Measurements from ENCODE around the gene DPP10. TPM values are rescaled to one million over a fixed set of nuclear protein-coding genes. Genes with fewer than 3 reads are reported as not detected.
A peak's percentile ranks its signal among the peaks of the same experiment; 100 is the strongest.

The DPP10 gene
- polyA plus RNA-seq, 1 donor = 0.15 TPM

DNA sequence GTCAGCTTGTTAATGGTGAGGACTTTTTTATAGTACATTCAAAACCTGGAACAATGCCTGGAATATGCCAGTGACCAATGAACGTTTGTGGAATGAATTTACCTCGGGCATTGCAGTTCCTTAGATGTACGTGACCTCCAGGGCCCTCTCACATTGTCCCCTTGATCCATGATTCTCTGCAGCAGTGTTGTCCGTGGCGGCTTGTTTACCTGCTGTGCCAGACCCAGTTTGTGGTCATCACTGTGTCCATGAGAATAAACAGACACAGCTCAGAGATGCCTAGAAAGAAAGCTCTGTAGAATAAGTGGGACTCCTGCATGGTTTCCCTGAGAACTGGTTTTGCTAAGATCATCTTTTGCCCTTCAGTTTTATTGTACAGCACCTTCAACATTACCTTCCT, 1132.2 kb downstream of the DPP10 start:
- no peak for DNase-seq

DNA sequence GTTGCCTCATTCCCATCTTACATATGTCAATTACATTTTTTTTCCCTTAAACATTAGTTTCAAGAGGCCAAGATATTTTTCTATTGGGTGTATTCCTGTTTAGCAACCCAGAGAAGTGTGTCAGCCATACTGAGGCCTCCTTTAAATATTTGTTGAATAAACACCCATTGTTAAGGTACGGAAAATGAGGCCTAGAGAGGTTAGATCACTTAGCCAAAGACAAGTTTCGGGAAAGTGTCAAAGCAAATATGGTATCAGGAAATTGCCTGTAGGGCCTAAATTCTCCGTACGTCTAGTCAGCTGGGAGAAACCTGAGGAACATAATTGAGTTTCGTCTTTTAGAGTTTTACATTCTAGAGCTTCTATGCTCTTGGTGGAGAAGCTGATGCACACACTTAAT, 1138.3 kb downstream of the DPP10 start:
- DNase-seq = no peak

DNA sequence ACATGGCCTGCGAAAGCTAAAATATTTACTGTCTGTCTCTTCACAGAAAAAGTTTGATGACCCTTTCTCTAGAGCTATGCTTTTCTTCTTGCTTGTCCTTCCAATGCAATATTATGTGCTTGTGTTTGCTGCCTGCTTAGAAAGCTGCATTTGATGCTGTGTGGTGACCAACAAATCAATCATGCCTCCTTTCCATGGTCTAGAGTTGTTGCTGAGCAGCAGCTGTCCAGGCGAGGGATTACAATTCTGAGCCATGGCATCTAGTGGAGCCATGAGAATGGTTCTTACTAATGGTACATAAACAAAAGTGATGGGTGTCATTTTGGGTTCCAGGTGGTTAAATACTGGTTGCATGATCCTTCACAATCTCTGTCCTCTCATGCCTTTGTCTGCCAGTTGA, 1142.1 kb downstream of the DPP10 start:
- DNase-seq = no peak

DNA sequence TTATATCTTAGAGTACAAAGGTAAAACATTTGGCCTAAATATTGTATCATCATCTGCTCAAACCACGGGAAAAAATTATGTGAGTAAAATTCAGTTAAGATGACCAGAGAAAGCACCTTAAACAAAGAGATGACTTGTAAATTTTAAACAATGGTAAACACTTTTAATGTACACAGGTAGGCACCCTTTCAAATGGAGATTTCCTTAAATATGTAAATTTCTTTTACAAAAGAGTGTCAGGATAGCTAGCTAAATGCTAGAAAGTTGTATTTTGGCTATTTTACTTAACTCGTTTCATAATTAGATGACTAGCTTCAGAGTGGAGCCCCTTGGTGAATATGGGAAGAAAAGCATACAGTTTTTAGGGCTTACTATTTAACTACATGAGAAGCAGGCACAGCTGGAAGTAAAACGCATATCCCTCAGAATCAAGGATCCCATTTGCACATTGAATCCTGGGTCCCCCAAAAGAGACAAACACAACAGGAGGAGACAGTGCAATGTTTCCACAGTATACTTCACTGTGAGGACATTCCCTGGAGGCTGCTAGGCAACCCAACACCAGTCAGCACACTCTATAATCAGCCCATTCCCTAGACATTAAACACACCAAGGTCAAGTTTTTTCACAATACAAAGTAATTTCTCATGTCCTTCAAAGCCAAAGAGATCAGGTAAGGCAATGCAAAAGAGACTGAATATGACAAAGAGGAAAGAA, 1154.4 kb downstream of the DPP10 start:
- DNase-seq = no peak

DNA sequence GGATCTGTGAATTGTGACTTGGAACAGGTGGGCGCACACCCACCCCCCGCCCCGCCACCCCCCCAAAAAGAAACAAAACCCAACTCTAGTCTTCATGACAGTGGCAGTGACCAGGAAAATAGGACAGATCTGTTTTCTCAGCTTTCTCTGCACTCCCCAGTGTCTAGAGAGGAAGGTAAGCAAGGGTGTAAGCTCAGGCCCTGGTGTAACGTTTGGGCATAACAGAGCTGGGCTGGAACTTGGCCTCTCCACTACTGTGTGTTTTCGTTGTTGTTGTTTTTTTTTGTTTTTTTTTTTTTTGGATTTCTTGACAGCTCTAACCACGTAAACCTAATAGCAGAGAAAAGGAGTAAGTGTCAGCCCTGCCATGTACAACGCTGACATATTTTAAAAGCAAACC, 1160.8 kb downstream of the DPP10 start:
- DNase-seq = no peak

DNA sequence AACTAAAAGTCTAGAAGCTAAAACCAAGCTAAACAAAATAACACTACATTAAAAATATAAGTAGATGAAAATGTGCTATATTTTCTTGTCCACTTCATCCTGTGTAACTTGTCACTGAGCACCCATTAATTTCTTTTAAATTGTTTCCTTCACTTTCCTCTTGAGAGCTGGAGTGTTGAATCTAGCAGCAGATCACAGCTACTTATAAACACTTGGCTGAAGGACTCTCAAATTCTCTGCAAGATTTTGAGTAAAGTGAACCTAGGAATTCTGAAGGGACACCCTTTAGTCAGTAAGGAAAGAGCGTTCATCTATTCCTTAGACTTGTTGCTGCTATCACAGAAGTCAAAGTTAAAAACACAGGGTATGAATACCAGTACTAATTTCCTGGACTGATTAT, 1163.9 kb downstream of the DPP10 start:
- DNase-seq = no peak

DNA sequence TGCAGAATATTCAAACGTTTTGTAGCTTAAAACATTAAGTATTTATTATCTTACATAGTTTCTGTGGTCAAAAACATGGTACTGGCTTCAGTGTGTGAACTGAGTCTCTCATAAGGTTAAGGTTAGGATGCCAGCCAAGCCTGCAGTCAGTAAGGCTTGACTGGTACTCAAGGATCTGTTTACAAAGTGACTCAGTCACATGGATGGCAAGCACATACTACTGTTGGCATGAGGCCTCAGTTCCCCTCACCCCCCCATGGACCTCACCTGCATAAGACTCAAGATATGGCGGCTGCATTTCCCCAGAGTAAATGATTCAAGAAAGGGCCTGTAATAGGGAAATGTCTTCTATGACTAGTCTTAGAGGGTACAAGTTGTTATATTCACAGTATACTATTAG, 1167.5 kb downstream of the DPP10 start:
- DNase-seq = no peak

DNA sequence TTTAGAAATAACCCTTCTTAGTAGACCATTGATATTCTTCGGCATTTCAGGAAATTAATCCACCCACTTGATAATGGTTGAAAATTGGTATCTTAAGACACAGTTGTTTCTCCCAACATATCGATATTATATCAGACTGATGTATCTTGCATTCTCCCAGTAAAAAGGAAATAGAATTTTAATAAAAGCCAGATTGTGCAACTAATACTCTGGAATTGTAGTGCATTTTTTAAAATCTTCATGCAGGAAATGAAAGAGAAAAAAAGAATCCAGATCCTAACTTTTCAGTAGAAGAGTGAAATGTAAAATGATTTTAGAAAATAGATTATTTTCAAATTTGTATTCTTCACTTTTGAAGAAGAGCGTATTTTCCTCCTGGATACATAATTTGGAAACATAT, 1168.4 kb downstream of the DPP10 start:
- no peak for DNase-seq

DNA sequence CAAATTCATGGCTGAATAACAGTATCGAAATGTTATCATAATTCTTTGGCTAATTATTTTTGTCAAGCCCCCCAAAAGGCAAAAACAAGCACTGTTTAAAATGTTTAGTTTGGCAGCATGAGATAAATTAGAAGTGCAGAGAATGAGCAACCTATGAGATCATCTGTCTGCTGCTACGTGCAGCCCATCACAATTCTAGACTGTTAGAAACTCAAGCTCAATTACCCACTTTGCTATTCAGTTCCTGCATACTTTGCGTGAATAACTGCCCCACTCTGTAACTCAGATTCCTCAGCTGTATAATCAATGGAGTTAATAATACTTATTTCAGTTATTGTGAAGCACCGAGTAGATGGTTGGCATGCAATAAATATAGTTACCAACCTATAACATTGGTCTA, 1181.9 kb downstream of the DPP10 start:
- no peak for DNase-seq

DNA sequence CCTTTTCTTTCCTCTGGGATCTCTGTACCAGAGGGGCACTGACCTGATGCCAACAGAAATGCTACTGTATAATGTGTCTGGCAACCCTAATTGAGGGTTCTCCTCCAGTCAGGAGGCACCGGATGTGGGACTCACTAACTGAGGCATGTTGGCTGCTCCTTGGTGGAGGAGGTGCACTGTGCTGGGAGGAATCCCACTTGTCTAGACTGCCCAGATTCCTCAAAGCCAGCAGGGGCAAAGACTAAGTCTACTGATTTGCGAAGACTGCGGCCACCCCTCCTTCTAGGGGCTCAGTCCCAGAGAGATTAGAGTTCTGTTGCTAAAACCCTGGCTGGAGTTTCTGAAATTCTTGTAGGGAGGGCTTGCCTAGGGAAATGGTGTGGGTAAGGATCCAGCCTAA, 1192.1 kb downstream of the DPP10 start:
- DNase-seq = no peak

DNA sequence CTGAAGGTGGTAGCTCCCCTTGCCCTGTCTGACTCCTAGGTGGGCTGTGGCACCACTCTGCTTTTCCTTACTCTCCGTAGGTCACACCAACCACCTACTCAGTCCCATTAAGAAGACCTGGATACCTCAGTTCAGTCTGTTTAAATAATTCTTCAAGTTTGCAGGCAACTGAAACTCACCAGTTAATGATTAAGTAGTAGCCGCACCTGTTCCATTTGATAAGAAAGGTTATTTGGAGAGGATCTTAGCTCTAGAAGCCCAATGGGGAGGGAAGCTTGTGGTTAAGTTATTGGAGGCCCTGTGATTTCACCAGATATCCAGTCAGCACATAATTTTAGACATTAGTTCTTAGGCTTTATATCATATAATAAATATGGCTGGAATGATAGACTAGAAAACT, 1193.0 kb downstream of the DPP10 start:
- no peak for DNase-seq

DNA sequence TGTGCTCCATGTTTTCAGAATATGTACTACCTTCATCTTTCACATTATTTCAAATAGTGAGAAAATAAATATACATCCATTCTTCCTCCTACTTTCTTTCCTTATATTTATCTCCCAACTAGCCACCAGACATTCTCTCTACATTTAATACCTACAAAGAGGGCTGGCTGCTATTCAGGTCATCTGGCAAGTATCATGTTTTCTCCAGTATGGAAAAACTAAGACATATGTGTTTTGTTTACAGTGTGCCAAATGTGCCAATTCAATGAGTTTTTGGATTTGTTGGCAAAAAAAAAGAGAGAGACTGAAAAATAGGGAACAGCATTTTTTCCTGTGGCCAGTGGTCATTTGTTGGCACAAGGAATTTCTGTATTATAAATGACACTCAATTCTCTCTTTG, 1207.3 kb downstream of the DPP10 start:
- DNase-seq = no peak

DNA sequence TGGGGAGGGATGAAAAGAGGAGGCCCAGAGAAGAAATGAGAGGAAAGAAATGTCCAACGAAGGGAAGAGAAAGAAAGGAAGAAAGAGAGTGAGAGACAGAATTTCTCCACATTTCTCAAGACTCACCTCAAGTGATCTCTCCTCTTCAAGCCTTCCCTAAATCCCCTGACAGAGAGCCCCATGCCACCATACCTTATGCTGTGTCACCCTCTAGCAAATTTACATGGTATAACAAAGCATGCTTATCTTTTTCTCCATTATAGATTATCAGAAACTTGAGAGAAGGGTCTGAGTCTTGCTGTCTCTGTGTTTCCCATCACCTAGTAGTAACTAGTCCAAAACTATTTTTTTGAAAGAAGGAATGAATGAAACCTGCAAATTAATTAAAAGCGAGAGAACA, 1208.4 kb downstream of the DPP10 start:
- no peak for DNase-seq

DNA sequence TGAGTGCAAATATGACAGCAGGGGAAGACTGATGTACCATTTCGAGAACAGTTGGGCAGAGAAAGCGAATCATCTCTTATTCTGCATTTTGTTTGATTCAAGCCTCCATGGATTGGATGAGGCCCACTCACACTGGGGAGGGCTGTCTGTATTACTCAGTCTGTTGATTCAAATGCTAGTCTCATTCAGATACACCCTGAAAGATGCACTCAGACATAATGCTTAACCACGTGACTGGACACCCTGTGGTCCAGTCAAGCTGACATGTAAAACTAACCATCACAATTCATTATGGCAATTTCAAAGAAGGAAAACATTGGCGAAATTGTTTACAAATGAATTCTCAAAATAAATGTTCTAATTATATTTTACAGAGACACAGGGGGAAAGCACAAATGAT, 1210.2 kb downstream of the DPP10 start:
- DNase-seq = no peak

DNA sequence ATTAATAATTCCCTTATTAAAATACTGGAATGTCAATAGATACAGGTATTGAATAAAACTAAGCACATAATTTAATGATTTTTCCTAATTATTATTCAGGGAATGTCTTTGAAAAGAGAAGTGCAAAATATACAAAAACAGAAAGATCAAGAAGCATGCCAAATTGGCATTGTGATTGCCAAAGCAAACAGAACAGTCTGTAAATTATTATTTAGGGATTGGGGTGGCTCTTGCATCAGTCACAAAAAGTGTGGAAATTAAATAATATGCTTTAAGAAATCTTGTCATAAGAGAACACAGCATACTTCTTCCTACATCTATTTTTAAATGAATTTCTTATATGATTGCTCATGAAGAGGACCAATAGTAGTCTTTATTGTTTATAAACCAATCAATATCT, 1211.9 kb downstream of the DPP10 start:
- no peak for DNase-seq

DNA sequence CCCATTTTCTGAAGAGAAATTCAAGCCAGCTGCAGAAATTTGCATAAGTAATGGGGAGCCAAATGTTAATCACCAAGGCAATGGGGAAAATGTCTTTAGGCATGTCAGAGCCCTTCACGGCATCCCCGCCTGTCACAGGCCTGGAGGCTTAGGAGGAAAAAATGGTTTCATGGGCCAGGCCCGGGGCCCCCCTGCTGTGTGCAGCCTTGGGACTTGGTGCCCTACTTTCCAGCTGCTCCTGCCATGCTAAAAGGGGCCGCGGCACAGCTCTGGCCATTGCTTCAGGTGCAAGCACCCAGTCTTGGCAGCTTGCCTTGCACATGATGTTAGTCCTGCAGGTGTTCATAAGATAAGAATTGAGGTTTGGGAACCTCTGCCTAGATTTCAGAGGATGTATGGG, 1235.7 kb downstream of the DPP10 start:
- DNase-seq = no peak

DNA sequence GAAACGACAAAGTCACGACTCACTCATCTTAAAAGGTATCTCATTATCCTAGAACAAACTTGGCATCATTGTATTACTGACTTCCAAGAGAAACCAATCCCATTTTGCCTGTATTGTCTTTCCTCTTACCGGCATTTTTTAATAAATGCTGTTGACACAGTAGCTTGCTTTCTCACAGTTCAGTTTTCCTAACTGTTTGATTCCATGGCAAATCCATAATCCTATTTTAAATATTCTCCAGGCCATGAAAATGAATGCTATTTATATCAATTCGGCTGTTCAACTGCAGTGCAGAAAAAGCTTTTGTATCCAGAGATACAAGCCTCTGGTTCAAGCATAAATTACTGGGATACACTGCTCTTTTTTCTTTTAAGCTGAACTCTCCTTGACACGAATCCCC, 1241.9 kb downstream of the DPP10 start:
- peak; percentile 0 for DNase-seq

DNA sequence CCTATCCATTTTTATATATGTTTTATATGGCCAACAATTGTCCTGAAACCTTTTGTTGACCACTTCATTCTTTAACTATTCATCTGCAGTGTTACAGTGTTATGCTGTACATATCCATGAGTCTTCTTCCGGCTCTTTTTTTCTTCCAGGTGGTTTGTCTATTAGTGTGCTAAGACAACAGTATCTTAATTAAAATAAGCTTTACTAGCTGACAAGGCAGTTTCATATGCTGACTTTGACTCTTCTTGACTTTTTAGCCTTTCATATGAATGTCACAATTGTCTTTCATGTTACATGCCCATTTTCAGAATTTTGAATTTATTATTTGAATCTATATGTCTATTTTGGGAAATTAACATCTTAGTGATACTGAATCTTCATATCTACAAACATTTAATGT, 1249.0 kb downstream of the DPP10 start:
- no peak for DNase-seq

DNA sequence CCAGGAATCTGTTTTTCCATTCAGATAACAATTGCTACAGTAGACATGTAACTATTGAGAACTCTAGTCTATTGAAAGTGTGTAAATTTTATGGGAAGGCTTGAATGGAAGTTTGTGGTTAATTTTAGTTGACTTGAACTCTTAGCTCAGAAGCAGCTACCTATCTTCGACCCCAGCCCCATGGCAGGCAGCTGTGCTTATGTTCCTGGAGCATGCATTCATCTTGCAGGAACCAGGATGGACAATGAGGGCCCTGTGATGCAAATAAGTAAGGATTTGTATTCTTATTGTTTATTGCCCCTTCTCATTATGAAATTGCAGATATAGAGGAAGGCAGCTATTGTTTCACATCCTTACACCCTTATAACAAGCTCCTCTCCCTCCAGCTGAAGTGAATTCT, 1252.2 kb downstream of the DPP10 start:
- no peak for DNase-seq

DNA sequence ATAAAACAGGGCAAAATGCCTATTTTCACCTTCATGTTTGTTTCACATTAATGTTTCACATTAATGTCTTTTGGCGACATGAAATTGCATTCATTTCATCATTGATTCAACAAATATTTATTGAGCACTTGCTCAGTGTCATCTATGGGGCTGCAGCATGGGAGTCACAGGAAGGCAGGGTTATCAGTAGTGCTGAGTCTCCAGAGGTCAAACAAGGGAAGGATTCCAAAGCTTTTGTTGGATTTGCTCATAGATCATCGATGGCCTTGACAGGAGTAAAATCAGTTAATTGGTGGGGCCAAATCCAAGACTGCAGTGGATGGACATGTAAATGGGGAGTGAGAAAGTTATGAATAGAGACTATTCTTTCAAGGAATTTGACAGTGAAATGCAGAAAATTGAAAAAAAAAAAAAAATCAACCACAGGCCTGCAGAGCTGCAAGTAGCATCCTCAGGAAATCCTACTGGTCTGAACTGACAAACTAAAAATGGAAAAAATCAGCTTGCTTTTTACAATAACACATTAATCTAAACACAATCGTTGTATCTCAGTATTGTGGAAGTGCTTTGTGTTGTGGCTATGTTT, 1290.8 kb downstream of the DPP10 start:
- DNase-seq = no peak

DNA sequence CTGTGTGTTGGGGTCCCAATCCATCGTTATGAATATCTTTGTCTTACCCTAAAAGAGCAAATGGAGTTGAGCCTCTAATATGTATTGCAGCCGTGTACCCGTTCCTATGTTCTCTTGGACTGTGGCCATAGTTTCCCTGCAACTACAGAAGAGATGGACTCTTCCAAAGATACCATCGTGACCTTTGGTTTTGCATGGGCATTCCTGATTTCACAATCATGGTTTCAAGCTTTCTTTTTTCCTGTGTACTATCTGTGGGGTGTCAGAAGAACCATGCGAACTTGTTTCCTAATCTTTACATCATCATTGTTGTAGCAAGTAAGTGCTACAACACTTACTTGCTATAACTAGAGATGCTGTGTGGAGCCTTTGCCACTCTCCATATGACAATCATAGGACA, 1295.7 kb downstream of the DPP10 start:
- no peak for DNase-seq

DNA sequence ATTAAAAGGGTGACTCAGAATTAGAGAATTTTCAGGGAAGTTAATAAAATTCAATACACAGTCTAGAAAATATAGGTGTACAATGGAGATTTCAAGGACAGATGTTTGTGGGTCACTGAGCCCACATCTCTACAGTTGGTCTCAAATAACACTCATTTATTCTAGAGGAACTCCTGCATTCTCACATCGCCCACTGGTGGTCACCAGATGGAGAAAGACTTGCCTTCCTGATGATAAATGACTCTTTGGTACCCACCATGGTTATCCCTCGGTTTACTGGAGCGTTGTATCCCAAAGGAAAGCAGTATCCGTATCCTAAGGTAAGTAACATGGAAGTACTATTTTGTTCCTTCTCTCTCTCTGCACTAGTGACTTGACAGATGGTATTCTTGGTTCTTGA, 1297.1 kb downstream of the DPP10 start:
- DNase-seq = no peak

DNA sequence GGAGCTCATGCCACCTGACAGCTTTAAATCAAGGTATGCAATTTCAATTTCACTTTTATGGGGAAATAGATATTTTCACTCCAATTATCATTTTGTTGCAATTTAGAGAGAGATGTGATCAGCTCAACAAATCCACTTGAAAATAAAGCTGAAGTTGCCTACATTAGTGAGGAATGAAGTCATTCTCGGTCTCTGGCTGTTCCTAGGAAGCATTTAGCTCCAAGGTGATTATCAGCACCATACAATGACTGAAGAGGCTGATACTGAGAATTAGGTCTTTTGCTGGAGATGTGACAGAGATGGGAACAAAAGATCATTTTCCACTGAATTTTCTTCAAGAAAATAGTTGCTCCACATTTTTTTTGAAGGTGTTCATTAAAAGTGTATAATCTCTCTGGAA, 1303.7 kb downstream of the DPP10 start:
- no peak for DNase-seq

DNA sequence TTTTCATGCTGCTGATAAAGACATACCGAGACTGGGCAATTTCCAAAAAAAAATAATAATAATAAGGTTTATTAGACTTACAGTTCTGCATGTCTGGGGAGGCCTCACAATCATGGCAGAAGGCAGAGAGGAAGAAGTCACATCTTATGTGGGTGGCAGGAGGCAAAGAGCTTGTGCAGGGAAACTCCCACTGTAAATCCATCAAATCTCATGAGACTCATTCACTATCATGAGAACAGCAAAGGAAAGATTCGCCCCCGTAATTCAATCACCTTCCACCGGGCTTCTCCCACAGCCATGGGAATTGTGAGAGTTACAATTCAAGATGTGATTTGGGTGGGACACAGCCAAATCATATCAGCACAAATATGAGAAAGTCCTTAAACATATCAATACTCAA, 1314.8 kb downstream of the DPP10 start:
- DNase-seq = no peak

DNA sequence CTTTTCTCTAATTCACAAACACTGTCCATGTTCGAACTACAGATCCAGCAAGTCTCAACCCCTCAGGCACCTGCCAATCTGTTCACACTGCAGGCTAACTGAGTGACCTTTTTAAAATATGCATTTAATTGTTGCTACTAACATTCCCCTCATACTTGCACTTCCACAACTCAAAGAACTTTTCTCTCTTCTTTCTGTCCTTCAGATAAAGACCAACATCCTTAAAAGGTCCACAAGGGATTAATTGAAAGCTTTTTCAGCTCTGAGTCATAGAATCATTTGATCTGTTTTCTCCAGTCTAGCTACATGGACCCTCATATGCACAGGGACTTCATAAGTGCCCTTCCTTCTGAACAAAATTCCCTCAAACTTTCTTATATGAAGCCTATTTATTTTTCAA, 1321.2 kb downstream of the DPP10 start:
- no peak for DNase-seq
